Progenitor cell of endocrine pancreas (in vitro differentiated cells): ENCODE results near the gene LIME1. TPM values are rescaled to one million over a fixed set of nuclear protein-coding genes. Genes with fewer than 3 reads are reported as not detected.

Experiments used
- DNase-seq: peaks from one replicate; pipeline ENCODE4 v3.0.0; 2021; ENCODE audit warnings: low spot score; ENCODE audit not compliant: unreplicated experiment
- H3K27ac Mint-ChIP-seq: 2 replicates; pipeline ENCODE4 v1.8.0; 2021; ENCODE audit warnings: mild to moderate bottlenecking, moderate library complexity, mixed read lengths
- H3K27me3 Mint-ChIP-seq: 2 replicates; pipeline ENCODE4 v1.8.0; 2021; ENCODE audit warnings: mixed read lengths
- H3K36me3 Mint-ChIP-seq: 2 replicates; pipeline ENCODE4 v1.8.0; 2022; ENCODE audit warnings: mixed read lengths; ENCODE audit not compliant: insufficient read depth
- H3K4me1 Mint-ChIP-seq: 2 replicates; pipeline ENCODE4 v1.8.0; 2021; ENCODE audit warnings: low read depth, mixed read lengths
- H3K4me3 Mint-ChIP-seq: 2 replicates; pipeline ENCODE4 v1.8.0; 2021; ENCODE audit warnings: low read depth, mild to moderate bottlenecking, moderate library complexity, mixed read lengths
- H3K9me3 Mint-ChIP-seq: 2 replicates; pipeline ENCODE4 v1.8.0; 2021; ENCODE audit warnings: low read depth, mixed read lengths
- CTCF ChIP-seq: fragments of 200-600 bp; sonication (generic); IDR thresholded peaks from one replicate; pipeline ENCODE4 v1.5.0; 2021; ENCODE audit warnings: antibody characterized with exemption, mild to moderate bottlenecking; ENCODE audit not compliant: unreplicated experiment
- total RNA-seq: library from RNA; stranded (reverse); gene quantifications from 2 replicates; pipeline ENCODE4 v1.2.1, GENCODE V29; 2021

Gene LIME1
- total RNA-seq, 1 donor from 2014 or later, result 17.2 TPM

- Mint-ChIP-seq H3K36me3 (peaks cover 10% of the 10 kb centered on the region), H3K27ac (no peak overlapping the region), H3K9me3 (no peaks in the 10 kb centered on the region), H3K4me1 (peaks cover 10% of the 10 kb centered on the region), H3K4me3 (peak overlapping the region; percentile 33), H3K27me3 (no peaks in the 10 kb centered on the region)
- no peak for DNase-seq
- TF ChIP-seq CTCF, result no peak
Observed at GRCh38 chr20:63705232-63706026, 31.0 kb upstream of the LIME1 start.

- TF ChIP-seq CTCF, result no peak
- H3K9me3 Mint-ChIP-seq, result no peaks in the 10 kb centered on the region
- peak; percentile 9 for DNase-seq
- peak overlapping the region; percentile 85 for H3K4me3 Mint-ChIP-seq
- no peaks in the 10 kb centered on the region for H3K27me3 Mint-ChIP-seq
- H3K36me3 Mint-ChIP-seq, result peaks cover 17% of the 10 kb centered on the region
- peaks cover 11% of the 10 kb centered on the region for H3K4me1 Mint-ChIP-seq
- no peak overlapping the region for H3K27ac Mint-ChIP-seq
Observed at GRCh38 chr20:63706027-63706695, 30.3 kb upstream of the LIME1 start.

GRCh38 chr20:63706852-63707557 lies 29.5 kb upstream of the LIME1 start:
- peak; percentile 47 for TF ChIP-seq CTCF
- peak; percentile 12 for DNase-seq
- Mint-ChIP-seq H3K27ac (peak overlapping the region; percentile 78), H3K27me3 (no peaks in the 10 kb centered on the region), H3K4me3 (peak overlapping the region; percentile 85), H3K36me3 (peaks cover 22% of the 10 kb centered on the region), H3K4me1 (peaks cover 11% of the 10 kb centered on the region), H3K9me3 (peaks cover under 1% of the 10 kb centered on the region)

GRCh38 chr20:63707558-63708300 lies 28.7 kb upstream of the LIME1 start, which contains the start of the genes ARFRP1 and ZGPAT:
Gene ARFRP1 (minus strand): TSS chr20:63707976. CDS start chr20:63707091, 885 bp downstream.
Gene ZGPAT (plus strand): TSS chr20:63708039. CDS start chr20:63708581, 542 bp downstream.
- Mint-ChIP-seq H3K9me3 (peaks cover 5% of the 10 kb centered on the region), H3K4me3 (peak within 1 kb of the TSS; percentile 85), H3K27ac (peak within 1 kb of the TSS; percentile 81), H3K4me1 (peaks cover 11% of the 10 kb centered on the region), H3K36me3 (peaks cover 28% of the 10 kb centered on the region), H3K27me3 (no peaks in the 10 kb centered on the region)
- TF ChIP-seq CTCF, result no peak
- DNase-seq, result peak; percentile 80
